Left hindlimb (tissue), 1 donor: ENCODE measurements around the gene GASK1A.

Source experiments
- DNase-seq: peaks from one replicate; pipeline ENCODE4 v3.0.0-alpha.2; 2018

The GASK1A gene

GRCh38 chr3:43072361-43072760 lies 93.2 kb downstream of the GASK1A start:
- no peak for DNase-seq

- no peak for DNase-seq
Observed at GRCh38 chr3:43073116-43073835, 94.2 kb downstream of the GASK1A start.

DNA sequence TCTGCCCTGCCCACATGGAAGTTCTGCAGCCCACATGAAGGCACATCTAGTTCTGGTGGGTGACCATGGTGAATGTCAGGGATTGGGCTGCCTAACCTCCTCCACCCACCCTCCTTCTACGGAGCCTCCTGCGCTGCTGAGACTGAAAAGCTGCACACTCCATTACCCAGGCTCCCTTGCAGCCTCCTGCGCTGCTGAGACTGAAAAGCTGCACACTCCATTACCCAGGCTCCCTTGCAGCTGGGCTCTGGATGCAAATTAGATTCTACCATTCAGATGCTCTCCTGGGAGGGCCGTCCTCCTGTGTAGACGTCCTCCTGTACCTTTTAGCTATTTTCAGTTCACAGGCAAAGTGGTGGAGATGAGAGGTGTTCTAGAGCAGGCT lies 94.7 kb downstream of the GASK1A start:
- DNase-seq: no peak

- DNase-seq: no peak
Observed at GRCh38 chr3:43074482-43074881, 95.4 kb downstream of the GASK1A start.

DNA sequence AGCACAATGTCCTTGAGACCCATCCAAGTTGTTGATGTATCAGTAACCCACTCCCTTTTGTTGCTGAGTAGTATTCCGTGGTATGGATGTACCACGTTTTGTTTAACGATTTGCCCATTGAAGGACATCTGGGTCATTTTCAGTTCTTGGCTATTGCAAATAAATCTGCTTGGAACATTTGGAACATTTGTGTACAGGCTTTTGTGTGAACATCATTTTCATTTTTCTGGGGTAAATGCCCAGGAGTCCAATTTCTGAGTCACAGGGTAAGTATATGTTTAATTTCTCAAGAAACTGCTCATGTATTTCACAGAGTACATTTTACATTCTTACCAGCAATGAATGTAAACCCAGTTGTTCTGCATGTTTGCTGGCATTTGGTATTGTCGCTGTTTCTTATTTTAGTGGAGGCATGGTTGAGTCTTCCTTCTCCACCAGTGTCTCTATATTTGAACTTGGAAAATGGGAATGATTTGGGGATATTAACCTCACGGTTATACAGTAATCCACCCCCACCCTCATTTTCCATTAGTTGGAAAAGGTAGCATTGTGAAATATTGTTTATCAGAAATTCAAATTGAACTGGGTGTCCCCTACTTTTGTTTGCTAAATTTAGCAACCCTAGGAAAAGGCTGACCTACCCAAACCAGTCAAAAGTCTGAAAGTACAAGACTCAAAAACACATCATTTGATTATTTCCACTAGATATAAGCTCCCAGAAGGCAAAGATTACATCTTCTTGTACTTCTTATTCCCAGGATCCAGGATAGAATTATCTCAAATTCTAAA lies 96.0 kb downstream of the GASK1A start:
- DNase-seq: no peak

GRCh38 chr3:43075904-43076661 lies 97.0 kb downstream of the GASK1A start:
- DNase-seq: no peak

- DNase-seq: no peak
Observed at GRCh38 chr3:43076857-43077256, 97.7 kb downstream of the GASK1A start.

GRCh38 chr3:43077261-43077660 lies 98.2 kb downstream of the GASK1A start:
- no peak for DNase-seq

DNA sequence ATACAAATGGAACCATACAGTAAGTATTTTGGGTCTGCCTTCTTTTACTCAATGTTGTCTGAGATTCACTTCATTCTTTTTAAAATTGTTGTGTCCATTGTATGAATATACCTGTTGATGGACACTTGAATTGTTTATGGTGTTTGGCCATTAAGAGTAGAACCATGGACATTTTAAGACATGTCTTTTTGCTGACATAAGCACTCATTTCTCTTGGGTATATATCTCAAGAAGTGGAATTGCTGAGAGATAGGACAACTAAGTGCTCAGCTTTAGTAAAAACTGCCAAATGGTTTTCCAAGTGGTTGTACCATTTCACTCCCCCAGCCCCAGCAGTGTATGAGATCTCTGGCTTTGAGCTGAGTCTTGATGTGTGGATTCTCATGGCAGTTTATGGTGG lies 98.6 kb downstream of the GASK1A start:
- no peak for DNase-seq

GRCh38 chr3:43079536-43080332 lies 100.6 kb downstream of the GASK1A start:
- DNase-seq: no peak

DNA sequence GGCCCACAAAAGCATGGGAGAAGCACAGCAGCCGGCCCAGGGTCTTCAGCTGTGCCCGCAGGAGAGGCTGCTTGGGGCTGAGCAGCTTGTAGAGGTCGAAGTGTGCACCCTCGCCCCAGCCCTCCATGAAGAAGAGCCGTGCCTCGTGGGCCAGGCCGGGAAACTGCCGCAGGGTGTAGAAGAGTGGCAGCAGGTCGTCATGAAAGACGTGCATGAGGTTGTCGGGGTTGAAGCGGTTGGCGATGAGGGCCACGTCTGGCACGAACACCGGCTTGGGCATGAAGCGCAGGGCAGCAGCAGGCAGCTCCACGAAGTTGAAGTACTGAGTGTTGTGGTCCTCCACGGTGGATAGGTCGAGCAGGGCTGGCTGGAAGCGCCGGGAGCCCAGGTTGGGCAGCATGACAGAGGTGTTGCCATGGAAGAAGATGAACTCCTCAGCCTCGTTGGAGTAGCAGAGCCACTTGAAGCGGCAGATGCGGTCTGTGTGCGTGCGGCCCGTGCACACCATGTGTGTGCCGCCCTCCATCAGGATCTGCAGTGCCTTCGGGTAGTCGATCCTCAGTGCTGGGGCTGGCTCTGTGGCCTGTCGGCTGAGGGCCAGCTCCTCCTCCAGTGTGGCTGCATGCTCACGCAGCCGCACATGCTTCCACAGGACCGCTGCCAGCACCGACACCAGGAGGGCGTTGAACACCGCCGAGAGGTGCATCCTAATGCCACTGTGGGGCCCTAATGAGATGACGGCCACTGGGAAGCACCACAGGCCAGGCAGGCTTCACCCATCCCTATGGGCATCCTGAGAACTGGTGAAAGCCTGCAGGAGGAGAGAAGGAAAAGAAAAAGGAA lies 101.8 kb downstream of the GASK1A start:
- no peak for DNase-seq

DNA sequence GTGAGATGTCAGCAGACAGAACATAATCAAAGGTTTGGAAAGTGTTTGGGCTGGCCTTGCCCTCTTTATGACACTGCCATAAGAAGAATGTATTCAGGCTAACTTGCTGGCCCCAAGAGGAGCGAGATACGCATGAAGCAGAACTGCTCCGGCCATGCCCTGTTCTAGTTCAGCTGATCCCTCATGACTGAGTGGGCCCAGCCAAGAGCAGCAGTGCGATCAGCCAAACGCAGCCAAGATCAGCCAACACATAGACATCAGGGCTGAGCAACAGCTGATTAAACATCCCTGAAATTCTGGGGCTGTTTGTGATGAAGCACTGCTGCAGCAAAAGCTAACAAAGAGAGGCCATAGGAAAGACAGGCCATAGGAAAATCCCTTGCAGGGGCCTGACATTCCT lies 102.7 kb downstream of the GASK1A start:
- no peak for DNase-seq

GRCh38 chr3:43082457-43082856 lies 103.3 kb downstream of the GASK1A start:
- DNase-seq: no peak

GRCh38 chr3:43086460-43087165 lies 107.5 kb downstream of the GASK1A start:
- no peak for DNase-seq

- DNase-seq: no peak
Observed at GRCh38 chr3:43087249-43087776, 108.2 kb downstream of the GASK1A start.

DNA sequence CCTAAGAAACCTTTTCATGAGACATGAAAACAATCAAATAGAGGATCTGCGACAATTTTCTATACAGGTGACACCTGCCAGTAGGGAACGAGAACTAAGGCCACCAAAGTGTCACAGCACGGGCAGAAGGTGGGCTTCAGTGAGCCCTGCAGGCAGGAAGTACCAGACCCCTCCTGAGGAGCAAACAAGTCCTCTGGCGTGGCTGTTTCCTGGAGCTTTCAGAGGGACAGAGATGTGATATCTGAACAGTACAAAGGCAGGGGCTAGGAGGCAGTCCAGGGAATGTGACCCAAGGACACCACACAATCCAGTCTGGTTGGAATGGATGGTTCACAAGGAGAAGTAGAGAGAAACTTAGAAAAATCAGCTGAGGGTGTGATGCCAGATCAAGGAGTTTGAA lies 110.0 kb downstream of the GASK1A start:
- DNase-seq: no peak

- no peak for DNase-seq
Observed at GRCh38 chr3:43090238-43090637, 111.1 kb downstream of the GASK1A start.

DNA sequence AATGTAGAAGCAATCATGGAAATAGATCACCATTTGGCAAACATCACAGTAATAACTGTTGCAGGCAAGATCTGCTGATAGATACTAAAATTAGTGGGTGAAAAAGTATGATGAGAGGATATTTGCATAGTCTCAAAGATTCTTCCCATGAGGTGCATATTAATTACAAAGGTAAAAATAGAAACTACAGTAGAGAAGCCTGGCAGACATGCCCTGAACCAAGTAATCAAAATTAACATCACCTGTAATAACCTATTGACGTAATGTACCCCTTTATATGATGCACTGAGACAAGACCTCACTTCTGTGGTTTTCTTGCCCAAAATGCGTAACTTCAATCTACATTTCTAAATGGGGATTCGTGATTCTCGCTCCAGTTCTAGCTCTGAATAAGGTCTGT lies 112.4 kb downstream of the GASK1A start:
- DNase-seq: no peak

- no peak for DNase-seq
Observed at GRCh38 chr3:43093006-43093405, 113.9 kb downstream of the GASK1A start.

GRCh38 chr3:43093974-43094373 lies 114.9 kb downstream of the GASK1A start:
- no peak for DNase-seq

GRCh38 chr3:43094381-43094780 lies 115.3 kb downstream of the GASK1A start:
- no peak for DNase-seq
